ENCODE data around the gene IGF1R. TPM values are rescaled to one million over a fixed set of nuclear protein-coding genes. Genes with fewer than 3 reads are reported as not detected.

Gene IGF1R
- total and polyA plus RNA-seq, 2 donors (not counting 3 experiments of a cell fraction or from before 2014, with no cell fraction given) = 16.1 to 59.1 TPM

- peaks cover 38% of the 10 kb centered on the region for H3K79me2 ChIP-seq (ENCODE audit: control insufficient read depth, insufficient read depth, low read length)
- H3K4me2 ChIP-seq (ENCODE audit: insufficient read depth, low read length) = no peak overlapping the region
- BruUV-seq (replicated peaks) = no TSS peak
- no peaks in the 10 kb centered on the region for H3K9me3 ChIP-seq (replicated peaks; ENCODE audit: control insufficient read depth, insufficient read depth, low read length)
- no peak overlapping the region for H2AFZ ChIP-seq (ENCODE audit: low read depth, low read length)
- intact Hi-C loops (cut with micrococcal nuclease) (no loop called here), dilution Hi-C loops (cut with MboI; ENCODE audit: extremely low pct_ligation_motif_present, low sequenced_read_pairs) (no loop called here)
- H3K27ac ChIP-seq (ENCODE audit: insufficient read depth, low read depth, low read length) = no peak overlapping the region
- CTCF ChIA-PET = interaction anchor here (0.6 to 1.6 kb wide), 3 partner anchors 8 to 491 kb away, joined by 3 to 4 read pairs (median 3); no protein-coding TSS in a partner anchor
- H3K27me3 ChIP-seq (ENCODE audit: control insufficient read depth in 2 of 2, insufficient read depth in 2 of 2, low read length in 2 of 2) = no peaks in the 10 kb centered on the region
- no peak for TF ChIP-seq MYC (IDR thresholded peaks at IDR 0.05; ENCODE audit: low read depth, low read length)
- no peak for TF ChIP-seq EZH2 (IDR thresholded peaks at IDR 0.05; ENCODE audit: borderline replicate concordance, low read depth, low read length, severe bottlenecking)
- no peak for TF ChIP-seq JUN (IDR thresholded peaks at IDR 0.05; ENCODE audit: borderline replicate concordance, insufficient read depth, insufficient read length, low read depth)
- no peak for TF ChIP-seq POLR2A (IDR thresholded peaks at IDR 0.05; ENCODE audit: low read depth, low read length)
- TF ChIP-seq POLR2AphosphoS5 (IDR thresholded peaks at IDR 0.05; ENCODE audit: insufficient read depth, low read depth, low read length) = no peak
- no peak for TF ChIP-seq CTCF (IDR thresholded peaks at IDR 0.05; ENCODE audit: extremely low read depth in 1 of 2, insufficient read depth in 1 of 2, low read depth in 1 of 2, low read length in 2 of 2)
- no peak for TF ChIP-seq FOS (IDR thresholded peaks at IDR 0.05; ENCODE audit: borderline replicate concordance, insufficient read depth, low read length)
- no peak for TF ChIP-seq MAX (IDR thresholded peaks at IDR 0.05; ENCODE audit: insufficient read depth, insufficient read length)
- no peak for TF ChIP-seq GATA2 (IDR thresholded peaks at IDR 0.05; ENCODE audit: insufficient read depth, insufficient read length, low read depth, low read length)
- DNase-seq (ENCODE audit: low read depth, low spot score) (no peak), FAIRE-seq (no peak)
- no peaks in the 10 kb centered on the region for H3K36me3 ChIP-seq (ENCODE audit: control insufficient read depth in 2 of 2, extremely low read depth in 1 of 2, insufficient read depth in 2 of 2, low read length in 2 of 2)
- H4K20me1 ChIP-seq (replicated peaks; ENCODE audit: control insufficient read depth, extremely low read depth, insufficient read depth, low read length) = peaks cover 13% of the 10 kb centered on the region
- no peak overlapping the region for H3K9ac ChIP-seq (replicated peaks; ENCODE audit: extremely low read depth, insufficient read depth, low read length)
- H3K4me3 ChIP-seq (replicated peaks in 1 of 3; ENCODE audit: insufficient read depth in 1 of 3, low read depth in 1 of 3, low read length in 3 of 3) = no peak overlapping the region
- POLR2A ChIA-PET = no interaction called here
- no peaks in the 10 kb centered on the region for H3K9me1 ChIP-seq (replicated peaks; ENCODE audit: control insufficient read depth, extremely low read depth, insufficient read depth, low read length)
- no peaks in the 10 kb centered on the region for H3K4me1 ChIP-seq (ENCODE audit: control insufficient read depth, extremely low read depth, insufficient read depth, low read length)
Measured at GRCh38 chr15:98744506-98744905, 96.2 kb downstream of the IGF1R start.
